Choroid plexus epithelial cell (primary cell): ENCODE data around the gene TMEM50B.

ENCODE experiments used
- DNase-seq: peaks from one replicate; pipeline ENCODE4 v3.0.0-alpha.2; 2010; ENCODE audit warnings: low read depth
- H3K4me3 ChIP-seq: 2 replicates; pipeline ENCODE4 v1.5.1; 2011; ENCODE audit warnings: low read depth, mild to moderate bottlenecking, control low read depth, low read length, moderate library complexity
- TF ChIP-seq, protein P1 (sequence below): conservative IDR thresholded peaks from 2 replicates; pipeline ENCODE4 v1.5.1; 2011; ENCODE audit warnings: low read depth, mild to moderate bottlenecking, control low read depth, inconsistent platforms, low read length, moderate library complexity

TMEM50B gene

DNA sequence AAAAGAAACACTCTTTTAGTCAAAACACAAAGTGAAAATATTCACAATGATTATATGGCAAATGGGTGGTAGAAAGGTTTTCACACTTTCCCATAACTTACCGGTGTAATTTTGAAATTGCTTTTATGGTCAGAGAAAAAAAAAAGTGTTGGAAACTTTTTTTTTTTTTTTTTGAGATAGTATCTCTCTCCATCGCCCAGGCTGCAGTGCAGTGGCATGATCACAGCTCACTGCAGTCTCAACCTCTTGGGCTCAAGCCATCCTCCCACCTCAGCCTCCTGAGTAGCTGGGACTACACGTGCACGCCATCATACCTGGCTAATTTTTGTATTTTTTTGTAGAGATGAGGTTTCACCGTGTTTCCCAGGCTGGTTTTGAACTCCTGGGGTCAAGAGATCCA is 73.3 kb downstream of the TMEM50B start:
- no peak for DNase-seq
- H3K4me3 ChIP-seq, result no peak overlapping the region
- TF ChIP-seq, protein P1, sequence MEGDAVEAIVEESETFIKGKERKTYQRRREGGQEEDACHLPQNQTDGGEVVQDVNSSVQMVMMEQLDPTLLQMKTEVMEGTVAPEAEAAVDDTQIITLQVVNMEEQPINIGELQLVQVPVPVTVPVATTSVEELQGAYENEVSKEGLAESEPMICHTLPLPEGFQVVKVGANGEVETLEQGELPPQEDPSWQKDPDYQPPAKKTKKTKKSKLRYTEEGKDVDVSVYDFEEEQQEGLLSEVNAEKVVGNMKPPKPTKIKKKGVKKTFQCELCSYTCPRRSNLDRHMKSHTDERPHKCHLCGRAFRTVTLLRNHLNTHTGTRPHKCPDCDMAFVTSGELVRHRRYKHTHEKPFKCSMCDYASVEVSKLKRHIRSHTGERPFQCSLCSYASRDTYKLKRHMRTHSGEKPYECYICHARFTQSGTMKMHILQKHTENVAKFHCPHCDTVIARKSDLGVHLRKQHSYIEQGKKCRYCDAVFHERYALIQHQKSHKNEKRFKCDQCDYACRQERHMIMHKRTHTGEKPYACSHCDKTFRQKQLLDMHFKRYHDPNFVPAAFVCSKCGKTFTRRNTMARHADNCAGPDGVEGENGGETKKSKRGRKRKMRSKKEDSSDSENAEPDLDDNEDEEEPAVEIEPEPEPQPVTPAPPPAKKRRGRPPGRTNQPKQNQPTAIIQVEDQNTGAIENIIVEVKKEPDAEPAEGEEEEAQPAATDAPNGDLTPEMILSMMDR, result no peak

DNA sequence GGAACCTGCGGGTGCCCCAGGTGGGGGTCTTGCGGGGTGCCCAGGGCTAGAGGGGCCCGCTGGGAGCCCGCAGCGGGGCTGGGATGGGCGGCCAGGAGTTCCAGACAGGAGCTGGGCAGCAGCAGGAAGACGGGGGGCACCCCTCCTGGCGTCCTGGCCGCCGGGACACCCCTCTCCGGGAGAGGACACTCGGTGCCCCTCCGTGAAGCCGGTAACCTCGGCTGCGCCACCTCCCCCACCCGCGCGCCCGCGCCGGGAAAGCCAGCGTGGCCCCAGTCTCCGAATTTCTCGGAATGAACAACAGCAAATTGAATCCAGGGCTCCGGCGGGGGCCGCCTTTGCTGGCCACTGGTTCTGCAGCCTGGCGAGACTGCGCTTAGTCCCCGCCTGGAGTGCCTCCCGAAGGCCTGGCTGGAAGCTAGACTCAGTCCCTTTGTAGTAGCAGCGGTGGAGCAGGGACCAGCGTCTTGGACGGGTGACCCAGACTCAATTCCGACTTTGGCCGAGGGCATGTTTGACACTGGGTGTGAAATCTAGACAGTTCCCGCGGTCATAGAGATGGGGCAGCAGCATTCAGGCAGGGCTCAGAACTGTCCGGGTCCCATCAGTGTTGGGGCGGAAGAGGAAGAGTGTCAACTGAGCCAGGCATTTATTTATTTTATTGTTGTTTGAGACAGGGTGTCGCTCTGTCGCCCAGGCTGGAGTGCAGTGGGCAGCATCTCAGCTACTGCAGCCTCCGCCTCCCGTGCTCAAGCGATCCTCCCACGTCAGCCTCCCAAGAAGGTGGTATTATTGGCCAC is 75.8 kb downstream of the TMEM50B start:
- TF ChIP-seq, protein P1, result no peak
- H3K4me3 ChIP-seq, result peak overlapping the region; percentile 84
- DNase-seq, result peak; percentile 65

DNA sequence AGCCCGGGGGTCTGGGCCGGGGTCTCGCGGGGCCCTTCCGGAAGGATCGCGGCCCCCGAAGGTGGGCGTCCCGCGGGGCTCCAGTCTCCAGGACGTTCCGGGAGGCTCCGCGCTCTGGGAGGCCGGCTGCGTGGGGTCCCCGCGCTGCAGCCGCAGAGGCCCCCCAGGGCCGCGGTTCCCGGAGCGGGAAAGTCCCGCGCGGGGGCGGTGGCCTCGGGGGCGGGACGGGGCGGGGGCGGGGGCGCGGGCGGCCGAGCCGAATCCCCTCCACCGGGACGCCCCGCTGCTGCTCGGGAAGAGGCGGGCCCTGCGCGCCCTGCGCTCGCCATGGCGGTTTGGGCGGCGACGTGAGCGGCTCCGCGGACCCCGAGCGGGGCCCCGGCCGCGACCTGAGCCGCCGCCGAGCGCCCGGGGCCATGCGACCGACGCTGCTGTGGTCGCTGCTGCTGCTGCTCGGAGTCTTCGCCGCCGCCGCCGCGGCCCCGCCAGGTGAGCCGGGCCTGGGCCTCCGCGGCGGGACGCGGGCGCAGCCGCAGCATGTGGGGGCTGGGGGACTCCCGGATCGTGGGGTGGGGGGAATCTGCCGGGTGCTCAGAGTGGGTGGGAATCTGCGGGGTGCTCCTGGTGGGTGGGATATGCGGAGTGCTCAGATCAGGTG is 76.5 kb downstream of the TMEM50B start, which contains the start of gene IFNGR2:
TSS of gene IFNGR2 (plus strand) at position 286 of the 658 bp plus-strand sequence. CDS start at position 417, 131 bp downstream.
- H3K4me3 ChIP-seq, result peak within 1 kb of the TSS; percentile 84
- TF ChIP-seq, protein P1, result no peak
- peak; percentile 40 for DNase-seq

DNA sequence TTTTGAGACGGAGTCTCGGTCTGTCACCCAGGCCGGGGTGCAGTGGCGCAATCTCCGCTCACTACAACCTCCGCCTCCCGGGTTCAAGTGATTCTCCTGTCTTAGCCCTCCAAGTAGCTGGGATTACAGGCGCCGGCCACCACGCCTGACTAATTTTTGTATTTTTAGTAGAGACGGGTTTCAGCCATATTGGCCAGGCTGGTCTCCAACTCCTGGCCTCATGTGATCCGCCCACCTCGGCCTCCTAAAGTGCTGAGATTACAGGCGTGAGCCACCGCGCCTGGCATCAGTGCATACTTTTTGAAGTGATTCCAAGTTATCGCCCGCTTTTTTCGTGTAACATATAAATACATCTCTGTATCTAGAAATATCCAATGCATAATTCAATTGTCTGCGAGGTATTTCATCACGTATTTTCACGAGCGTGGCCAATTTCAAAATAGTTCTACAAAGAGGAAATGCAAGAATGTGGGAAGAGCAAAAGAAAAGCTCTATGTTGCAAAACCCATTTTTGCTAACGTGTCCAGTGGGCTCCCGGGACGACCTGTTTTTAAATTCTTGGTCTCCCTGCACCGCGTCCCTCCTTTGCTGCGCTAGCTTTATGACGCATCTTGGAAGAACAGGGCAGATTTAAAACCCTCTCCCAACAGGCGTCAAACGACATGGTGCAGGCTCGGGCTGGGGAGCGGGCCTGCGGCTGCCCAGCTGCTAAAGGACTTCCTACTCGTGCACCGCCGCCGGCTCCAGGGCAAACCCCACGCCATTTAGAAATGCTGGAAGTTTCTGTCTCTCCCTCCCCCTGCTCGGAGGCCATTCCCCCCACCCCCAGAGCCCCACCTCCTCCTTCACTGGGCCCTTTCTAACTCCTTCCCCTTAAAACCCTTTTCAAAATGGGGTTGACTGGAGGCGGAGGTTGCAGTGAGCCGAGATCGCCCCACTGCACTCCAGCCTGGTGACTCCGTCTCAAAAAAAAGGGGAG is 77.5 kb downstream of the TMEM50B start:
- TF ChIP-seq, protein P1, result no peak
- peak; percentile 87 for DNase-seq
- peak overlapping the region; percentile 84 for H3K4me3 ChIP-seq

GRCh38 chr21:33401630-33401992 is 78.2 kb downstream of the TMEM50B start:
- TF ChIP-seq, protein P1, result no peak
- DNase-seq, result no peak
- no peak overlapping the region for H3K4me3 ChIP-seq
